NCI-H460 (cell line): ENCODE data around the gene CYFIP2. TPM values are rescaled to one million over a fixed set of nuclear protein-coding genes. Genes with fewer than 3 reads are reported as not detected.

Experiments used
- total RNA-seq: library from RNA; depleted of rRNA; stranded (reverse); fragments of >200 nt; shearing (Covaris generic); gene quantifications from 2 replicates; pipeline ENCODE4 v1.2.3, GENCODE V29; 2014; rRNA removed

Gene CYFIP2
- total RNA-seq, 1 experiment from 2014 or later: 49.9 TPM

Other genes with a start within 250 kb of the CYFIP2 start
- not detected in 2 replicates for gene HAVCR1, start 207.0 kb upstream of the CYFIP2 start, total RNA-seq
- not detected in 2 replicates for gene HAVCR2, start 157.1 kb upstream of the CYFIP2 start, total RNA-seq
- gene MED7, start 123.3 kb upstream of the CYFIP2 start, total RNA-seq: 17.7 and 20.9 TPM in 2 replicates
- not detected in 2 replicates for gene GARIN3, start 99.9 kb upstream of the CYFIP2 start, total RNA-seq
- gene ITK, start 85.3 kb upstream of the CYFIP2 start, total RNA-seq: 0.07 and 0.46 TPM in 2 replicates
- 0.23 and 0.32 TPM in 2 replicates for gene NIPAL4, start 194.1 kb downstream of the CYFIP2 start, total RNA-seq